Endothelial cell of umbilical vein (primary cell): ENCODE data around the gene SLC25A26. TPM values are rescaled to one million over a fixed set of nuclear protein-coding genes. Genes with fewer than 3 reads are reported as not detected.

Source experiments
- BruUV-seq: library from RNA; stranded (reverse); fragments of 400-500 nt; replicated peaks from 2 replicates; lab custom pipeline; 2021; lab: Mats Ljungman, UMichigan
- CTCF ChIA-PET: fragments of 300-600, 350-600 bp; sonication (Branson Sonifier 250); formaldehyde crosslinking; loops from one replicate; lab custom pipeline; 2021; ENCODE audit warnings: antibody characterized with exemption, inconsistent platforms; lab: Charles Lee
- POLR2A ChIA-PET: fragments of 300-600, 350-600 bp; sonication (Branson Sonifier 250); formaldehyde crosslinking; loops from one replicate; lab custom pipeline; 2021; ENCODE audit warnings: antibody characterized with exemption, inconsistent platforms; lab: Charles Lee
- DNase-seq: peaks from one replicate; pipeline ENCODE4 v3.0.0-alpha.2; 2011; ENCODE audit warnings: low read depth, low spot score
- FAIRE-seq: peaks from 2 replicates; lab custom pipeline; 2011; peaks lifted over from hg19 to GRCh38; lab: Jason Lieb, UNC
- H2AFZ ChIP-seq: 2 replicates; pipeline ENCODE4 v1.6.0; 2012; ENCODE audit warnings: low read depth, low read length, control low read depth, inconsistent platforms
- H3K27ac ChIP-seq: 2 replicates; pipeline ENCODE4 v1.5.1; 2011; ENCODE audit warnings: low read depth, mild to moderate bottlenecking, control low read depth, low read length, moderate library complexity; ENCODE audit not compliant: insufficient read depth
- H3K27me3 ChIP-seq, 2 experiments: 2 replicates each; pipeline versions ENCODE4 v1.6.0 to v1.6.1; 2011; ENCODE audit warnings: low read length in 2 of 2, mixed read lengths in 1 of 2; ENCODE audit not compliant: control insufficient read depth in 2 of 2, insufficient read depth in 2 of 2
- H3K36me3 ChIP-seq, 2 experiments: 2 replicates in 1 of 2; 3 replicates in 1 of 2; pipeline ENCODE4 v1.5.1; 2011; ENCODE audit warnings: low read length in 2 of 2, mild to moderate bottlenecking in 1 of 2, moderate library complexity in 1 of 2; ENCODE audit not compliant: control insufficient read depth in 2 of 2, insufficient read depth in 2 of 2; ENCODE audit errors: extremely low read depth in 1 of 2
- H3K4me1 ChIP-seq: 3 replicates; pipeline ENCODE4 v1.5.1; 2011; ENCODE audit warnings: mild to moderate bottlenecking, low read length; ENCODE audit not compliant: control insufficient read depth, insufficient read depth; ENCODE audit errors: extremely low read depth
- H3K4me2 ChIP-seq: 2 replicates; pipeline ENCODE4 v1.6.1; 2011; ENCODE audit warnings: low read length, control low read depth, mixed read lengths; ENCODE audit not compliant: insufficient read depth
- H3K4me3 ChIP-seq, 3 experiments: fragments of 200-600 bp in 1 of 3; sonication (generic), shearing (Covaris generic) in 1 of 3; replicated peaks in 1 of 3; 2 replicates each; pipeline ENCODE4 v1.5.1; 2011 to 2016; ENCODE audit warnings: control low read depth in 3 of 3, low read length in 3 of 3, mild to moderate bottlenecking in 2 of 3, inconsistent platforms in 1 of 3, low read depth in 1 of 3, moderate library complexity in 1 of 3; ENCODE audit not compliant: insufficient read depth in 1 of 3
- H3K79me2 ChIP-seq: 2 replicates; pipeline ENCODE4 v1.6.0; 2012; ENCODE audit warnings: low read length, inconsistent platforms; ENCODE audit not compliant: control insufficient read depth, insufficient read depth
- H3K9ac ChIP-seq: replicated peaks from 2 replicates; pipeline ENCODE3; 2011; ENCODE audit warnings: low read length, control low read depth; ENCODE audit not compliant: insufficient read depth; ENCODE audit errors: extremely low read depth
- H3K9me1 ChIP-seq: replicated peaks from 3 replicates; pipeline ENCODE4 v1.6.0; 2011; ENCODE audit warnings: mild to moderate bottlenecking, low read length; ENCODE audit not compliant: control insufficient read depth, insufficient read depth; ENCODE audit errors: extremely low read depth
- H3K9me3 ChIP-seq: replicated peaks from 2 replicates; pipeline ENCODE4 v1.5.1; 2012; ENCODE audit warnings: low read length, inconsistent platforms; ENCODE audit not compliant: control insufficient read depth, insufficient read depth
- H4K20me1 ChIP-seq: replicated peaks from 2 replicates; pipeline ENCODE3; 2011; ENCODE audit warnings: mild to moderate bottlenecking, low read length; ENCODE audit not compliant: control insufficient read depth, insufficient read depth; ENCODE audit errors: extremely low read depth
- EZH2 ChIP-seq: IDR thresholded peaks from 2 replicates; pipeline ENCODE4 v1.6.1; 2012; ENCODE audit warnings: borderline replicate concordance, low read depth, mild to moderate bottlenecking, moderate library complexity, low read length, inconsistent platforms; ENCODE audit not compliant: severe bottlenecking
- JUN ChIP-seq: IDR thresholded peaks from 2 replicates; pipeline ENCODE4 v1.6.1; 2011; ENCODE audit warnings: borderline replicate concordance, low read depth; ENCODE audit not compliant: insufficient read length, insufficient read depth
- dilution Hi-C: fragments of 300-500 bp; cut with MboI; formaldehyde crosslinking; loops from one replicate; pipeline ENCODE4 v1.15.0; 2019; ENCODE audit warnings: low sequenced_read_pairs; ENCODE audit not compliant: extremely low pct_ligation_motif_present
- intact Hi-C: fragments of 100-400 bp; cut with micrococcal nuclease; formaldehyde crosslinking; loops from one replicate; pipeline ENCODE4 v1.10.0; 2022
- polyA plus RNA-seq, 4 experiments: library from polyadenylated mRNA; depleted of rRNA in 3 of 4; stranded (reverse) in 3 of 4; unstranded in 1 of 4; fragments of >200 nt; gene quantifications; 2 replicates each; pipeline versions ENCODE4 v1.2.1 to v1.2.3, GENCODE V29; 2011 to 2012; ENCODE audit warnings: missing spikeins in 1 of 4
- total RNA-seq: library from RNA; stranded (reverse); gene quantifications from 2 replicates; pipeline ENCODE4 v1.2.3, GENCODE V29; 2021
- TF ChIP-seq, protein P1 (sequence below), 2 donors: IDR thresholded peaks; 1 replicate in 1 of 2; 2 replicates in 1 of 2; pipeline ENCODE4 v1.5.1; 2011; ENCODE audit warnings: low read length in 2 of 2, mild to moderate bottlenecking in 2 of 2, moderate library complexity in 2 of 2, control low read depth in 1 of 2, inconsistent platforms in 1 of 2, low read depth in 1 of 2; ENCODE audit not compliant: insufficient read depth in 1 of 2; ENCODE audit errors: extremely low read depth in 1 of 2
- TF ChIP-seq, protein P2 (sequence below): IDR thresholded peaks from 2 replicates; pipeline ENCODE4 v1.6.1; 2011; ENCODE audit not compliant: insufficient read depth, insufficient read length

Gene SLC25A26
- total and polyA plus RNA-seq, 2 donors (not counting 3 experiments of a cell fraction or from before 2014, with no cell fraction given) = 11.8 to 23.5 TPM

DNA sequence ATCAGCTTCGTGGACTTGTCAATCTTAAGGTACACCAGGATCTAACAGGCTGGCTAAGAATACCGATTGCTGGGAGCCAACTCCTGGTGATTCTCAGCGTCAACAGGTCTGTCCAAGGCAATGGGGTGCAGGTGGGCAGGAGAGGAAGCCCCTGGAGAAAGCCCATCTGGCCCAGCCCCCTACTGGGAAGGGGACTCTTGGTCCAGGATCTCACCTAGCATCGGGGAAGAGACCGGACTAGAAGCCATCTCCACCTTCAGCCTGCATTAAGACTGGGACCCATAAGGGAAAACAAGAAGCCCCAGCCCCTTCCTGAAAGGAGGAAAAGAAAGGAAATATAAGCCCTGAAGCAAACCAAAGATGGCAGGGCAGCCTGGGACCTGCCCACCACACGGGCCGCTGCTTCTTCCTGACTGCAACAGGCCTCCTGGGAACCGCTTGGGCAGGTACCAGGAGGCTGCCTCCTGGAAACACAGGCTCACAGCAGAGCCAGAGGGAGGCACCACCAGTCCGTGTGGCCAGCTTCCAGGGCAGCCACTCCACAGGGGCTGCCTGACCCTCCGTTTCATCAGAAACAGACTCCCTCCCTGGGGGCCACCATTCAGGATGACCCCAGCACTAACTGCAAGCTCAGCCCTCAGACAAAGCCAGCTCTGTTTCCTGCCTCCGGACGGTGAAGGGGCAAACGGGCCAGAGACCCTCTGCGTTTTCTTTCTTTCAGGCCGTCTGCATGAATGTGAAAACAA, 179.8 kb downstream of the SLC25A26 start:
- Histone ChIP-seq H2AFZ (no peak overlapping the region), H3K4me1 (peaks cover 10% of the 10 kb centered on the region), H3K27me3 (no peaks in the 10 kb centered on the region), H3K9me3 (no peaks in the 10 kb centered on the region), H3K9ac (no peak overlapping the region), H3K27ac (no peak overlapping the region), H3K79me2 (no peaks in the 10 kb centered on the region), H3K4me3 (no peak overlapping the region), H3K4me2 (peak overlapping the region; percentile 16), H4K20me1 (no peaks in the 10 kb centered on the region), H3K36me3 (peaks cover 6 to 44% of the 10 kb centered on the region in 2 experiments), H3K9me1 (no peaks in the 10 kb centered on the region)
- intact Hi-C loops (no loop called here), dilution Hi-C loops (no loop called here)
- DNase-seq (peak; percentile 65), FAIRE-seq (peak; percentile 44)
- TF ChIP-seq, protein P1, sequence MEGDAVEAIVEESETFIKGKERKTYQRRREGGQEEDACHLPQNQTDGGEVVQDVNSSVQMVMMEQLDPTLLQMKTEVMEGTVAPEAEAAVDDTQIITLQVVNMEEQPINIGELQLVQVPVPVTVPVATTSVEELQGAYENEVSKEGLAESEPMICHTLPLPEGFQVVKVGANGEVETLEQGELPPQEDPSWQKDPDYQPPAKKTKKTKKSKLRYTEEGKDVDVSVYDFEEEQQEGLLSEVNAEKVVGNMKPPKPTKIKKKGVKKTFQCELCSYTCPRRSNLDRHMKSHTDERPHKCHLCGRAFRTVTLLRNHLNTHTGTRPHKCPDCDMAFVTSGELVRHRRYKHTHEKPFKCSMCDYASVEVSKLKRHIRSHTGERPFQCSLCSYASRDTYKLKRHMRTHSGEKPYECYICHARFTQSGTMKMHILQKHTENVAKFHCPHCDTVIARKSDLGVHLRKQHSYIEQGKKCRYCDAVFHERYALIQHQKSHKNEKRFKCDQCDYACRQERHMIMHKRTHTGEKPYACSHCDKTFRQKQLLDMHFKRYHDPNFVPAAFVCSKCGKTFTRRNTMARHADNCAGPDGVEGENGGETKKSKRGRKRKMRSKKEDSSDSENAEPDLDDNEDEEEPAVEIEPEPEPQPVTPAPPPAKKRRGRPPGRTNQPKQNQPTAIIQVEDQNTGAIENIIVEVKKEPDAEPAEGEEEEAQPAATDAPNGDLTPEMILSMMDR (IDR thresholded peaks at IDR 0.05; ENCODE audit: extremely low read depth in 1 of 2, insufficient read depth in 1 of 2, low read depth in 1 of 2, low read length in 2 of 2) = peak in 1 of 2 donors; percentile 11
- TF ChIP-seq EZH2 = no peak
- no TSS peak for BruUV-seq
- CTCF ChIA-PET = interaction anchor here (1.0 to 1.7 kb wide), 7 partner anchors 17 to 422 kb away, joined by 3 to 10 read pairs (median 5); partner anchors contain the start of gene LRIG1
- POLR2A ChIA-PET = no interaction called here

DNA sequence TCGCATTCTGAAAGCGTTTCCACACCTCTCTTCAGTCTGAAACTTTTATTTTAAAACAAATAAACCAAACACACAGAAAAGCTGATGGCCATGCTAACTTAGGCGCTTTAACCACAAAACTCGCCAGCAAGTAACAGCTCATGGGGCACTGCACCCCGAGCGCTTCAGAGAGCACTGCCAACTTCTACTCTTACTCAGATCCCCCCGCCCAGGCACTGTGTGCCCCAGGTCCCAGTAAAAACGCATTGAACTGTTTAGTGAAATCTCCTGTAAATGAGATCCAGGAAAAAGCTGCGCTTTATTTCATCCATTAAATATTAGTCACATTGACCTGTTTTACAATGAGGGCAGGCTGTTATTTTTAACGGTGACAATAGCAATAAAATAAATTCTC, 180.4 kb downstream of the SLC25A26 start:
- Histone ChIP-seq H3K9me3 (no peaks in the 10 kb centered on the region), H3K4me2 (peak overlapping the region; percentile 16), H3K4me1 (peaks cover 9% of the 10 kb centered on the region), H4K20me1 (no peaks in the 10 kb centered on the region), H2AFZ (no peak overlapping the region), H3K4me3 (no peak overlapping the region), H3K27ac (no peak overlapping the region), H3K79me2 (no peaks in the 10 kb centered on the region), H3K9me1 (no peaks in the 10 kb centered on the region), H3K36me3 (peaks cover 6 to 46% of the 10 kb centered on the region in 2 experiments), H3K9ac (no peak overlapping the region), H3K27me3 (no peaks in the 10 kb centered on the region)
- dilution Hi-C loops = no loop called here
- DNase-seq = peak; percentile 73
- CTCF ChIA-PET = interaction anchor here (1.0 to 1.7 kb wide), 7 partner anchors 17 to 421 kb away, joined by 3 to 10 read pairs (median 5); partner anchors contain the start of gene LRIG1
- POLR2A ChIA-PET = no interaction called here
- FAIRE-seq = peak; percentile 33
- intact Hi-C loops = no loop called here
- TF ChIP-seq JUN = peak; percentile 6
- TF ChIP-seq, protein P2, sequence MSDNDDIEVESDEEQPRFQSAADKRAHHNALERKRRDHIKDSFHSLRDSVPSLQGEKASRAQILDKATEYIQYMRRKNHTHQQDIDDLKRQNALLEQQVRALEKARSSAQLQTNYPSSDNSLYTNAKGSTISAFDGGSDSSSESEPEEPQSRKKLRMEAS = no peak
- no TSS peak for BruUV-seq
